Activated CD4-positive, alpha-beta T cell treated with anti-CD3 and anti-CD28 coated beads for 36 hours (primary cell): ENCODE measurements around the gene PPDPF. TPM values are rescaled to one million over a fixed set of nuclear protein-coding genes. Genes with fewer than 3 reads are reported as not detected.

ENCODE experiments used
- ATAC-seq: fragments of 200-7000 bp; cut with Tn5 transposase; one replicate; pipeline ENCODE4 v1.10.0; 2021; ENCODE audit warnings: mild to moderate bottlenecking, moderate library complexity
- CTCF ChIA-PET: fragments of 350-600 bp; sonication (Branson Sonifier 250); formaldehyde crosslinking; loops from one replicate; lab custom pipeline; 2021; ENCODE audit warnings: antibody characterized with exemption; lab: Charles Lee
- POLR2A ChIA-PET: fragments of 350-600 bp; sonication (Branson Sonifier 250); formaldehyde crosslinking; loops from one replicate; lab custom pipeline; 2021; ENCODE audit warnings: antibody characterized with exemption, inconsistent platforms; lab: Charles Lee
- DNase-seq: peaks from one replicate; pipeline ENCODE4 v3.0.0-alpha.2; 2020
- H3K27ac Mint-ChIP-seq: one replicate; pipeline ENCODE4 v1.8.0; 2021; ENCODE audit warnings: mixed read lengths
- H3K27me3 Mint-ChIP-seq: one replicate; pipeline ENCODE4 v1.8.0; 2021; ENCODE audit warnings: mixed read lengths
- H3K36me3 Mint-ChIP-seq: one replicate; pipeline ENCODE4 v1.8.0; 2021; ENCODE audit warnings: low read depth, mixed read lengths
- H3K4me1 Mint-ChIP-seq: one replicate; pipeline ENCODE4 v1.8.0; 2021; ENCODE audit warnings: mixed read lengths
- H3K4me3 Mint-ChIP-seq: one replicate; pipeline ENCODE4 v1.8.0; 2021; ENCODE audit warnings: mild to moderate bottlenecking, moderate library complexity, mixed read lengths
- H3K9me3 Mint-ChIP-seq: one replicate; pipeline ENCODE4 v1.8.0; 2021; ENCODE audit warnings: low read depth, mixed read lengths
- intact Hi-C, 2 experiments: fragments of 100-400 bp; cut with DNase I in 1 of 2; cut with micrococcal nuclease in 1 of 2; formaldehyde crosslinking; loops; one replicate each; pipeline versions ENCODE4 v1.14.2 to v1.15.1; 2022 to 2024; cut with DNase I, micrococcal nuclease
- total RNA-seq, 2 experiments: library from RNA; stranded (reverse); gene quantifications; one replicate each; pipeline ENCODE4 v1.2.3, GENCODE V29; 2021

The PPDPF gene, protein sequence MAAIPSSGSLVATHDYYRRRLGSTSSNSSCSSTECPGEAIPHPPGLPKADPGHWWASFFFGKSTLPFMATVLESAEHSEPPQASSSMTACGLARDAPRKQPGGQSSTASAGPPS
- total RNA-seq: 100 to 1,000 TPM; 119 to 133 TPM

- Mint-ChIP-seq H3K4me1 (peaks cover 10% of the 10 kb centered on the region), H3K27me3 (no peaks in the 10 kb centered on the region), H3K4me3 (peak within 1 kb of the TSS; percentile 77), H3K36me3 (peaks cover 29% of the 10 kb centered on the region), H3K9me3 (peaks cover 4% of the 10 kb centered on the region), H3K27ac (peak within 1 kb of the TSS; percentile 78)
- ATAC-seq (peak; percentile 80), DNase-seq (peak; percentile 93)
- POLR2A ChIA-PET: interaction anchor here (0.5 to 0.6 kb wide), 2 partner anchors 83 to 431 kb away, joined by 3 to 4 read pairs; no protein-coding TSS in a partner anchor
- intact Hi-C loops: loop anchor here (1.0 to 5.0 kb wide), 17 partner anchors 17 to 734 kb away; partner anchors contain the start of genes ARFGAP1 (in 1 of the 2), GMEB2 (in 1 of the 2), PCMTD2 (in 1 of the 2) and PRPF6 (in 1 of the 2)
- CTCF ChIA-PET: interaction anchor here (0.7 to 4.0 kb wide), 4 partner anchors 17 to 560 kb away, joined by 3 to 21 read pairs (median 4); partner anchors contain the start of genes PTK6 and RTEL1
These were observed at the start of gene PPDPF for GRCh38 chr20:63520504-63520933. Gene PPDPF, plus strand, starts transcription at chr20:63520765. Its CDS starts 544 bp downstream, at chr20:63521309.

DNA sequence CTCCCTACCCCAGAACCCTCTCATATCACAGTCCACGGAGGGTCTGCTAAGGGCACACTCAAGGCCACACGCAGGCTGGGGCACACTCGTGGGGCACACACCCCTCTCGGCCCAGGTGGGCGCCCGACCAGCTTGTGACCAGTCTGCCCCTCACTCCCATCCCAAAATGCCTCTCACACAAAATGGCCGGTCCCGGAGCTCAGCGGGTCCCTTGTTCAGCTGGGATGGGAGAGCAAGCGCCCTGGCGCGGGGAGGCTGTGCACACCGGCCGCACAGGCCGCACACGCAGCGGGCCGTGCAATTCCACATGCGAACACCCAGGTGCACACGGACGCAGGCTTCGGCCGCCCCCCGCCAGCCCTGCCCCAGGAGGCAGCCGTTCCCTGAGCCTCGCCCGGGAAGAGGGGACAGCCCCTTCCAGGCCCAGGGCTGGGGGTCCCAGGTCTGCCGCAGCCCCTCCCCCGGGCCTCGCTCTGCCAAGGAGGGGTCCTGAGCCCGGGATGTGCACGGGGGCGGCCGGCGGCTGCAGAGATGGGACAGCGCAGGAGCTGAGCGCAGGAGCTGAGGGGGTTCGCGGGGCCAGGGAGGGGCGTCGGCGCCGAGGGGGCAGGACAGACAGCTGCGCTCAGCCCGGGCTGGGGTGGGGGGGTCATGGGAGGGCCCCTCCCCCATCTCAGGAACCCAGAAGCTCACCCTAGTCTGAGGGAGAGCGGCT is 49.4 kb upstream of the PPDPF start:
- Mint-ChIP-seq H3K36me3 (no peaks in the 10 kb centered on the region), H3K4me1 (peaks cover 2% of the 10 kb centered on the region), H3K9me3 (no peaks in the 10 kb centered on the region), H3K27ac (no peak overlapping the region), H3K27me3 (peaks cover 25% of the 10 kb centered on the region), H3K4me3 (no peak overlapping the region)
- POLR2A ChIA-PET: no interaction called here
- ATAC-seq (no peak), DNase-seq (no peak)
- CTCF ChIA-PET: no interaction called here
- intact Hi-C loops: no loop called here

GRCh38 chr20:63471717-63471980 is 48.9 kb upstream of the PPDPF start:
- intact Hi-C loops: no loop called here
- Mint-ChIP-seq H3K36me3 (no peaks in the 10 kb centered on the region), H3K9me3 (no peaks in the 10 kb centered on the region), H3K4me1 (peaks cover 2% of the 10 kb centered on the region), H3K4me3 (no peak overlapping the region), H3K27ac (no peak overlapping the region), H3K27me3 (peaks cover 25% of the 10 kb centered on the region)
- ATAC-seq (no peak), DNase-seq (no peak)
- CTCF ChIA-PET: no interaction called here
- POLR2A ChIA-PET: no interaction called here

GRCh38 chr20:63471981-63472831 is 48.4 kb upstream of the PPDPF start, which contains the start of gene KCNQ2:
Gene KCNQ2, minus strand, starts transcription at chr20:63472655. Its CDS starts 192 bp downstream, at chr20:63472463.
- Mint-ChIP-seq H3K27me3 (peaks cover 26% of the 10 kb centered on the region), H3K27ac (no peak within 1 kb of the TSS), H3K4me3 (no peak within 1 kb of the TSS), H3K36me3 (no peaks in the 10 kb centered on the region), H3K4me1 (peaks cover 2% of the 10 kb centered on the region), H3K9me3 (no peaks in the 10 kb centered on the region)
- ATAC-seq: no peak
- CTCF ChIA-PET: no interaction called here
- POLR2A ChIA-PET: no interaction called here
- intact Hi-C loops: no loop called here
- no peak for DNase-seq

GRCh38 chr20:63472862-63473390 is 47.6 kb upstream of the PPDPF start:
- Mint-ChIP-seq H3K4me1 (peaks cover 2% of the 10 kb centered on the region), H3K36me3 (no peaks in the 10 kb centered on the region), H3K27ac (no peak overlapping the region), H3K4me3 (no peak overlapping the region), H3K27me3 (peaks cover 28% of the 10 kb centered on the region), H3K9me3 (no peaks in the 10 kb centered on the region)
- no peak for DNase-seq
- intact Hi-C loops: no loop called here
- POLR2A ChIA-PET: no interaction called here
- no peak for ATAC-seq
- CTCF ChIA-PET: no interaction called here

DNA sequence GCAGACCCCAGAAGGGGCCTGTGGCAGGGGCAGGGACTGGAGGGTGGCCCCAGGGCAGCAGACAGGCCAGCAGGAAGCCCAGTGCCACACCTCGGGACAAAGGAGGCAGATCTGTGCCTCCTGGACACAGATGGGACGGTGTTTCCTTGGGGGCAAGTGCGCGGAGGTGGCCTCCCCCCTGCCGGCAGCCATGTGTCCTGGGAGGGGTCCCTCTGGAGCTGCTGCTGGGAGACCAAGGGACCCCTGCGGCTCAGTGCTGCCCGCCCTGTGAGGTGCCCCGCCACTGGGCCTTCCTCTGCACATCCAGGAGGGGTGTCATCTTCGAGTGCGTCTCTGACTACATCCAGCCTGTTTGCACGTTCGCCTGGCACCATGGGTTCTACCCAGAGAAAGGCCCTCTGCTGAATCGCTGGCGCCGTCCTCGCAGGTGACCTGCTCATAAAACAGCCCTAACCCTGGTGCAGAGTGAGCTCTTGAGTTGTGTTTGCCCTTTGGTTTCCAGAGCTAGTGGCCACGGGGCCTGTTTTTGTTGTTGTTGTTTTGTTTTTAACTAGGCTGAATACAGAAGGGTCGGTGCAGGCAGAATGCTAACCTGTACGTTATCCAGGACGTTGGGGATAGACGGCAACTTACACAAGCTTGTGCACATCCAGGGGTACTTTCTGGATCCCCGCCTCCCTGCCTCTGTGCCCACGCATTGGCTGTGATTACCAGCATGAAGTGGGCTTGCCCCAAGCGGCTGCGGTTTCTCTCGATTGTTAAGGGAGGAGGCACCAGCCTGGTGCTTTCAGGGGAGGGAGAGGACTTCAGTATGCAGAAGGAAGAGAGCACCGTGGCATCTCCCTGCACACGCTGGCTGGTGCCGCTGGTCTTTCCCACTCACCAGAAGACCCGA is 46.8 kb upstream of the PPDPF start:
- intact Hi-C loops: no loop called here
- Mint-ChIP-seq H3K27me3 (peaks cover 29% of the 10 kb centered on the region), H3K27ac (no peak overlapping the region), H3K4me3 (no peak overlapping the region), H3K36me3 (no peaks in the 10 kb centered on the region), H3K9me3 (no peaks in the 10 kb centered on the region), H3K4me1 (peaks cover 2% of the 10 kb centered on the region)
- ATAC-seq: peak; percentile 12
- POLR2A ChIA-PET: no interaction called here
- no peak for DNase-seq
- CTCF ChIA-PET: no interaction called here

DNA sequence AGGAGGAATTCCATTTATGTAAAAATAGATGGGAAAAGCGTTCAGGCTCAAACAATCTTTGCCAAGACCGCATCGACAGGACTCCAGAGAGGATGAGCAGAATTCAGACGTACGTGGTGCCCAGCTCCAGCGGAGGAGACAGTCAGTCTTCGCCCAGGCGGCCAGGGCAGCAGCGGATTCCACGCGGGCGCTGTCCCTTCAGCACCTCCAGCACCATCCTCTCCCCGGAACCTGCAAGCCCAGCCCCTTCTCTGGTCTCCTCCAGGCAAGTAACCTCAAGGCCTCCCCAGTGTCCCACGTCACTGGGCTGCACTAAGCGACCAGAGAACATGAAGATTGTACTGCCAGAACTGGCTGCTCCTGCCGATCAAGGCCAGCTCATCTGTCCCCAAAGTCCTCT is 45.4 kb upstream of the PPDPF start:
- no peak overlapping the region for H3K27ac Mint-ChIP-seq
- ChIA-PET POLR2A (no interaction called here), CTCF (no interaction called here)
- ATAC-seq (no peak), DNase-seq (peak; percentile 35)
- peaks cover 2% of the 10 kb centered on the region for H3K4me1 Mint-ChIP-seq
- H3K27me3 Mint-ChIP-seq: peaks cover 32% of the 10 kb centered on the region
- intact Hi-C loops: no loop called here
- H3K4me3 Mint-ChIP-seq: no peak overlapping the region
- H3K9me3 Mint-ChIP-seq: no peaks in the 10 kb centered on the region
- H3K36me3 Mint-ChIP-seq: no peaks in the 10 kb centered on the region

DNA sequence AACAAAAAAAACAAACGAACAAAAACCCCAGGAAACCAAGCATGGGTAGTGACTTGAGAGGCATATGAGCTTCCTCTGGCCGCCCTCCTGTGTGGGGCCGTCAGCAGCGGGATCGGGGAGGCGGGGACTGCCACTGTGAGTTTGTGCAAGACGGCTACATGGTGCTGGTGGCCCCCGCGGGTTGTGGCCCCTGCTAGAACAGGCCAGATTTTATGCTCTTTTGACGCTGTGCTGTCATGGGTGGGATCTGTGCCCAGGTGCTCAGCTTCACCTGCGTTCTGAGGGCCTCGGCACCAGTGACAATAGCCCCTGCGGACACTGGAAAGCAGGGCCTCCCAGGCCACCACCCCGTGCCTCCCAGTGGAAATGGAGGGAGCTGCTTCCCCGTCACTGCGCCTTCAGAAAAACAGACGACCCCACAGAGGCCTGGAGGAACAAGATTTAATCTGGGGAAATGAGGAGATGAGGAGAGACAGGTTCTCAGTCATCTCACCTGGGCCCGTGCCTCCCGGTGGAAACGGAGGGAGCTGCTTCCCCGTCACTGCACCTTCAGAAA is 43.4 kb upstream of the PPDPF start:
- ATAC-seq (no peak), DNase-seq (no peak)
- POLR2A ChIA-PET: no interaction called here
- Mint-ChIP-seq H3K27ac (no peak overlapping the region), H3K9me3 (no peaks in the 10 kb centered on the region), H3K4me1 (peaks cover 2% of the 10 kb centered on the region), H3K4me3 (no peak overlapping the region), H3K36me3 (no peaks in the 10 kb centered on the region), H3K27me3 (peaks cover 33% of the 10 kb centered on the region)
- intact Hi-C loops: no loop called here
- CTCF ChIA-PET: no interaction called here

DNA sequence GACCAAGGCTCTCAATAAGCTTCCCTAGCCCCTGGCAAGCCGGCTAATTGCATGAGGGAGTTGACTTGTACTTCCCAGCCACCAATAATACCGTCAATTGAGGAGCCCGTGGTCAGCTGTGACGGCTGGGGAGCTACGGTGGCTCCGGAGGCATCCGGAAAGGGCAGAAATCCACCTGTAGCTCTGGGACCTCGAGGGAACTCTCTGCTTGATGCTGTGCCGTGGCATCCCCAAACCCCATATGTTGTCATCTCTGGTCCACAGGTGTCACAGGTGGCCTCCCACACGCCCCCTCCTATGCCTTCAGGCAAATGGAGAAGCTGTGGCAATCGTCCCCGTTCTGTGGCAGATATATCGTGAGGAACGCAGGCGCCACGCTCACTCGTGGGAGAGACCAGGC is 42.6 kb upstream of the PPDPF start:
- intact Hi-C loops: no loop called here
- CTCF ChIA-PET: no interaction called here
- H3K27me3 Mint-ChIP-seq: peaks cover 35% of the 10 kb centered on the region
- H3K4me3 Mint-ChIP-seq: no peak overlapping the region
- H3K36me3 Mint-ChIP-seq: no peaks in the 10 kb centered on the region
- DNase-seq (no peak), ATAC-seq (no peak)
- H3K4me1 Mint-ChIP-seq: peaks cover 4% of the 10 kb centered on the region
- H3K27ac Mint-ChIP-seq: no peak overlapping the region
- no peaks in the 10 kb centered on the region for H3K9me3 Mint-ChIP-seq
- POLR2A ChIA-PET: no interaction called here

DNA sequence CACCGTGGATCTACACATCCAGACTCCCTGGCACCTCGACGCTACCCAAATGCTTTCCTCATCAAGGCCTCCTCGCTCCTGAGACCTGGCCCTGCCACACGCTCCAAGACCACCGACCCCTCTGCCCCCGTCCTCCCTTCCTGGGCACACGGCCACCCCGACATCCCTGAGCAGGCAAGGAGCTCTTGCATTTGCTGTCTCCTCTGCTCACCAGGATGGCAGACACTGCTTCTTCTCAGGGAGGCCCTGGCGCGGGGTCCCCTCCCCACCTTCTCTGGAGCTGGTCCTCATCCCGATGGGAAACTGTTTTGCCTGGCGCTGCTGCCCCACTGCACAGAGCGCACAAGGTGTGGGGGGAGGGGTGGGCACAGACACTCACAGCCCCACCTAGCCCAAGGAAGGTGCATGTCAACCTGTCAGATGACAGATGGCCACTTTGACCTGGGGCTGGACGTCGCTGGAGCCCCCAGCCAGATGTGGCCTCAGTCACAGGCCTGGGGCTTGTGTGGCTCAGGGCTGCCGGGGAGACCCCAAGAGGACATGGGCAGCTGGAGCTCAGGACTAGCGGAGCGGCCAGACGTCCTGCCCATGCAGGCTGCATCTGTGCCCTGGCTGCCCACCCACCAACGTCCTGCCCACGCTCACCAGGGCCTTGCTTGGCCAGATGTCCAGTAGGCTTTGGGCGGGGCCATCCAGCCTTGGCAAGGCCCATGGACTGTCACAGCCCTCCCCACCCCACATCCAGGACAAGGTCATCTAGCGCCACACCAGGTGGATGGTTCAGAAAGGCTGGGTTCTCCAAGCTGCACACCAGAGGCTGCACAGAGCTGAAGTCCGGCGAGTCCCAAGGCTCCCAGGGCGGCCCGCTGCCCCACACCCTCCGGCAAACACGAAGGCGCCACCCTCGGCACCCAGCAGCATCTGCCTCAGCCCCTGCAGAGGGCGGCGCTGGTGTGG is 41.9 kb upstream of the PPDPF start:
- CTCF ChIA-PET: no interaction called here

More for the DNA sequence above, 41.9 kb upstream of the PPDPF start:
- POLR2A ChIA-PET: no interaction called here
- no peak overlapping the region for H3K4me3 Mint-ChIP-seq
- peaks cover 5% of the 10 kb centered on the region for H3K4me1 Mint-ChIP-seq
- ATAC-seq: no peak
- H3K27ac Mint-ChIP-seq: no peak overlapping the region
- no peak for DNase-seq
- intact Hi-C loops: no loop called here
- H3K27me3 Mint-ChIP-seq: peaks cover 36% of the 10 kb centered on the region
- H3K36me3 Mint-ChIP-seq: no peaks in the 10 kb centered on the region
- no peaks in the 10 kb centered on the region for H3K9me3 Mint-ChIP-seq
